Measurements from ENCODE around the gene WDR87.

WDR87 gene

GRCh38 chr19:37909661-37910199 lies 3.3 kb upstream of the WDR87 start:
- Histone ChIP-seq H3K9me3 (ENCODE audit: control insufficient read depth, insufficient read depth, low read depth, low read length) (no peaks in the 10 kb centered on the region), H3K27ac (ENCODE audit: extremely low read depth, low read depth, low read length) (peak overlapping the region; percentile 33; the same call in 1 of the 2 replicates), H3K4me1 (ENCODE audit: control insufficient read depth, insufficient read depth, low read length) (peaks cover 27% of the 10 kb centered on the region), H3K4me3 (ENCODE audit: low read depth, low read length) (no peak overlapping the region), H3K36me3 (ENCODE audit: control insufficient read depth in 2 of 2, insufficient read depth in 1 of 2, low read length in 2 of 2) (peaks cover 0 to 17% of the 10 kb centered on the region in 2 experiments; a peak in 1 of 3 replicates)
- no peak for TF ChIP-seq SP7 (tag by site-specific recombination; IDR thresholded peaks at IDR 0.05)
- TF ChIP-seq MZF1 (tag by site-specific recombination; IDR thresholded peaks at IDR 0.05; ENCODE audit: borderline replicate concordance) = peak; percentile 91; the same call in 1 of the 2 replicates
- POLR2A ChIA-PET = interaction anchor here (1.0 kb wide), 1 partner anchor 23 kb away, joined by 4 read pairs; no protein-coding TSS in a partner anchor
- CTCF ChIA-PET = interaction anchor here (0.5 kb wide), 1 partner anchor 205 kb away, joined by 3 read pairs; no protein-coding TSS in a partner anchor

GRCh38 chr19:37907735-37908455 lies 1.5 kb upstream of the WDR87 start:
- no peaks in the 10 kb centered on the region for H3K9me3 ChIP-seq (ENCODE audit: control insufficient read depth, insufficient read depth, low read depth, low read length)
- CTCF ChIA-PET = interaction anchor here (0.5 to 14.3 kb wide), 11 partner anchors 10 to 328 kb away, joined by 3 to 316 read pairs (median 5); no protein-coding TSS in a partner anchor
- H3K27ac ChIP-seq (ENCODE audit: extremely low read depth, low read depth, low read length) = peak overlapping the region; percentile 81; the same call in 1 of the 2 replicates
- no peak for TF ChIP-seq ZNF843 (tag by site-specific recombination; IDR thresholded peaks at IDR 0.05)
- TF ChIP-seq ZSCAN18 (tag by site-specific recombination; IDR thresholded peaks at IDR 0.05) = no peak
- no peak for TF ChIP-seq ZNF239 (tag by site-specific recombination; IDR thresholded peaks at IDR 0.05)
- peak; percentile 95 for TF ChIP-seq ZBTB17 (tag by site-specific recombination; IDR thresholded peaks at IDR 0.05)
- 0 out of 2 replicates have a peak, but pooled peaks have one; percentile 43 for TF ChIP-seq ZNF792 (tag by site-specific recombination; IDR thresholded peaks at IDR 0.05)
- no peak for TF ChIP-seq ZIC2 (tag by site-specific recombination; IDR thresholded peaks at IDR 0.05)
- no peak for TF ChIP-seq ZFHX2 (tag by site-specific recombination; conservative IDR thresholded peaks at IDR 0.05)
- peak; percentile 100 for TF ChIP-seq ZNF768 (tag by site-specific recombination; IDR thresholded peaks at IDR 0.05)
- TF ChIP-seq ZNF501 (tag by site-specific recombination; IDR thresholded peaks at IDR 0.05) = no peak
- TF ChIP-seq ZNF654 (tag by site-specific recombination; IDR thresholded peaks at IDR 0.05; ENCODE audit: low read depth) = no peak
- no peak for TF ChIP-seq ZSCAN30 (tag by site-specific recombination; IDR thresholded peaks at IDR 0.05)
- peak; percentile 75 for TF ChIP-seq ZNF580 (tag by site-specific recombination; IDR thresholded peaks at IDR 0.05)
- no peak for TF ChIP-seq ZNF571 (tag by site-specific recombination; IDR thresholded peaks at IDR 0.05)
- TF ChIP-seq SP7 (tag by site-specific recombination; IDR thresholded peaks at IDR 0.05) = 0 out of 2 replicates have a peak, but pooled peaks have one; percentile 25
- TF ChIP-seq ZSCAN4 (tag by site-specific recombination; IDR thresholded peaks at IDR 0.05) = 0 out of 2 replicates have a peak, but pooled peaks have one; percentile 34
- peak; percentile 16; the same call in 1 of the 2 replicates for TF ChIP-seq WT1 (tag by site-specific recombination; IDR thresholded peaks at IDR 0.05)
- 0 out of 2 replicates have a peak, but pooled peaks have one; percentile 54 for TF ChIP-seq ZNF416 (tag by site-specific recombination; IDR thresholded peaks at IDR 0.05)
- peaks cover 0 to 14% of the 10 kb centered on the region in 2 experiments; a peak in 1 of 3 replicates for H3K36me3 ChIP-seq (ENCODE audit: control insufficient read depth in 2 of 2, insufficient read depth in 1 of 2, low read length in 2 of 2)
- POLR2A ChIA-PET = interaction anchor here (0.5 to 3.8 kb wide), 33 partner anchors 9 to 1693 kb away, joined by 3 to 38 read pairs (median 5); partner anchors contain the start of genes EIF3K, FAM98C, GGN and PSMD8
- H3K4me1 ChIP-seq (ENCODE audit: control insufficient read depth, insufficient read depth, low read length) = peaks cover 27% of the 10 kb centered on the region
- peak overlapping the region; percentile 68 for H3K4me3 ChIP-seq (ENCODE audit: low read depth, low read length)
